Measurements from ENCODE around the gene CCIN. TPM values are rescaled to one million over a fixed set of nuclear protein-coding genes. Genes with fewer than 3 reads are reported as not detected.

CCIN gene
- total and polyA plus RNA-seq, 9 of the 15 experiments (the other 6 are each of a cell fraction or from before 2014, with no cell fraction given), result not detected

DNA sequence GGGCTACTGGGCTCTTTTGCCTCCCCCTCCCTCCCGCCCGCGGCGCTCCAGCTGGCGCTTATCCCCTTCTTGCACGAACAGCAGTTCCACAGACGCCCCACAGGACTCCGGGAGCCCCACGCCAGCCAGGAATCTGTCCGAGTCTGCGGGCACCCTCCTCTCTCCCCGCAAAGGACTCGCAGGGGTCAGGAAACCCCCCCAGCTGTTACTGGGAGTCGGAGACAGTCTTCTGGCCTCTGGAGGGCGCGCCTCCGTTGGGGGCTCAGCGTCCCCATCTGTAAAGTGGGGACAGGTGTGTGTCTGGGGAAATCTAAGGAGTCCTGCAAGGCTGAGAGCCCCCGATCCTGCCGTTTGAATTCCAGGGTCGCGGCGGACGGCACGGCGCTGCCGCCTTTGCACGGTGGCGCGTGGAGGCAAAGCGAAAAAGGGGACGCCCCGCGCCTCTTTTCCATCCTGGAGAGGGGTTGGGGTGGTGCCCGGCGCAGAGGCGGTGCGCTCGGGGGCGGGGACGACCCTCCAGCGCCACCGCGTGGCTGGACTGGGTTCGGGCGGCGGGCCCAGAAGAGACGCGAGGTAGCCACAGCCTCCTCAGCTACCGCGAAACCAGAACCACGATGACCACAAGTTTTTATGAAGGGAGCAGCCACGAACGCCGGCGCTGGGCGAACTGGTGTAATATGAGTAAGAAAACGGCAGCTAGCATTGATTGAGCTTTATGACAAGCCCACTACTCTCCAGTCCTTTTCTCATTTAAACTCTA is 2.8 kb upstream of the CCIN start (continued):
- no peak for TF ChIP-seq THAP7 (CRISPR knock-in tag; IDR thresholded peaks at IDR 0.05)
- TF ChIP-seq SAFB2 (IDR thresholded peaks at IDR 0.05; ENCODE audit: borderline replicate concordance, low read depth, low read length, severe bottlenecking), result no peak
- TF ChIP-seq, protein P1, sequence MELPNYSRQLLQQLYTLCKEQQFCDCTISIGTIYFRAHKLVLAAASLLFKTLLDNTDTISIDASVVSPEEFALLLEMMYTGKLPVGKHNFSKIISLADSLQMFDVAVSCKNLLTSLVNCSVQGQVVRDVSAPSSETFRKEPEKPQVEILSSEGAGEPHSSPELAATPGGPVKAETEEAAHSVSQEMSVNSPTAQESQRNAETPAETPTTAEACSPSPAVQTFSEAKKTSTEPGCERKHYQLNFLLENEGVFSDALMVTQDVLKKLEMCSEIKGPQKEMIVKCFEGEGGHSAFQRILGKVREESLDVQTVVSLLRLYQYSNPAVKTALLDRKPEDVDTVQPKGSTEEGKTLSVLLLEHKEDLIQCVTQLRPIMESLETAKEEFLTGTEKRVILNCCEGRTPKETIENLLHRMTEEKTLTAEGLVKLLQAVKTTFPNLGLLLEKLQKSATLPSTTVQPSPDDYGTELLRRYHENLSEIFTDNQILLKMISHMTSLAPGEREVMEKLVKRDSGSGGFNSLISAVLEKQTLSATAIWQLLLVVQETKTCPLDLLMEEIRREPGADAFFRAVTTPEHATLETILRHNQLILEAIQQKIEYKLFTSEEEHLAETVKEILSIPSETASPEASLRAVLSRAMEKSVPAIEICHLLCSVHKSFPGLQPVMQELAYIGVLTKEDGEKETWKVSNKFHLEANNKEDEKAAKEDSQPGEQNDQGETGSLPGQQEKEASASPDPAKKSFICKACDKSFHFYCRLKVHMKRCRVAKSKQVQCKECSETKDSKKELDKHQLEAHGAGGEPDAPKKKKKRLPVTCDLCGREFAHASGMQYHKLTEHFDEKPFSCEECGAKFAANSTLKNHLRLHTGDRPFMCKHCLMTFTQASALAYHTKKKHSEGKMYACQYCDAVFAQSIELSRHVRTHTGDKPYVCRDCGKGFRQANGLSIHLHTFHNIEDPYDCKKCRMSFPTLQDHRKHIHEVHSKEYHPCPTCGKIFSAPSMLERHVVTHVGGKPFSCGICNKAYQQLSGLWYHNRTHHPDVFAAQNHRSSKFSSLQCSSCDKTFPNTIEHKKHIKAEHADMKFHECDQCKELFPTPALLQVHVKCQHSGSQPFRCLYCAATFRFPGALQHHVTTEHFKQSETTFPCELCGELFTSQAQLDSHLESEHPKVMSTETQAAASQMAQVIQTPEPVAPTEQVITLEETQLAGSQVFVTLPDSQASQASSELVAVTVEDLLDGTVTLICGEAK (IDR thresholded peaks at IDR 0.05), result no peak
- TF ChIP-seq, protein P1 (CRISPR knock-in tag; IDR thresholded peaks at IDR 0.05), result no peak
- TF ChIP-seq ZNF79 (CRISPR knock-in tag; IDR thresholded peaks at IDR 0.05; ENCODE audit: low read depth), result no peak
- no peak for TF ChIP-seq ELK1 (CRISPR knock-in tag; IDR thresholded peaks at IDR 0.05)
- TF ChIP-seq CREM (IDR thresholded peaks at IDR 0.05; ENCODE audit: low read depth), result 0 out of 2 replicates have a peak, but pooled peaks have one; percentile 11
- TF ChIP-seq, protein P2, sequence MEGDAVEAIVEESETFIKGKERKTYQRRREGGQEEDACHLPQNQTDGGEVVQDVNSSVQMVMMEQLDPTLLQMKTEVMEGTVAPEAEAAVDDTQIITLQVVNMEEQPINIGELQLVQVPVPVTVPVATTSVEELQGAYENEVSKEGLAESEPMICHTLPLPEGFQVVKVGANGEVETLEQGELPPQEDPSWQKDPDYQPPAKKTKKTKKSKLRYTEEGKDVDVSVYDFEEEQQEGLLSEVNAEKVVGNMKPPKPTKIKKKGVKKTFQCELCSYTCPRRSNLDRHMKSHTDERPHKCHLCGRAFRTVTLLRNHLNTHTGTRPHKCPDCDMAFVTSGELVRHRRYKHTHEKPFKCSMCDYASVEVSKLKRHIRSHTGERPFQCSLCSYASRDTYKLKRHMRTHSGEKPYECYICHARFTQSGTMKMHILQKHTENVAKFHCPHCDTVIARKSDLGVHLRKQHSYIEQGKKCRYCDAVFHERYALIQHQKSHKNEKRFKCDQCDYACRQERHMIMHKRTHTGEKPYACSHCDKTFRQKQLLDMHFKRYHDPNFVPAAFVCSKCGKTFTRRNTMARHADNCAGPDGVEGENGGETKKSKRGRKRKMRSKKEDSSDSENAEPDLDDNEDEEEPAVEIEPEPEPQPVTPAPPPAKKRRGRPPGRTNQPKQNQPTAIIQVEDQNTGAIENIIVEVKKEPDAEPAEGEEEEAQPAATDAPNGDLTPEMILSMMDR (IDR thresholded peaks at IDR 0.05 in 2 of 3, conservative IDR thresholded peaks at IDR 0.05 in 1 of 3; ENCODE audit: insufficient read depth in 2 of 3, low read depth in 1 of 3, low read length in 3 of 3), result peak; percentile 76 to 91 (median 80)
- no peak for TF ChIP-seq SRSF7 (optimal IDR thresholded peaks at IDR 0.05; ENCODE audit: low read depth, low read length)
- TF ChIP-seq GABPA (tag; conservative IDR thresholded peaks at IDR 0.05; ENCODE audit: low read depth), result no peak
- TF ChIP-seq RB1 (IDR thresholded peaks at IDR 0.05; ENCODE audit: low read depth), result peak; percentile 61; the same call in 1 of the 2 replicates
- no peak for TF ChIP-seq ZNF766 (CRISPR knock-in tag; conservative IDR thresholded peaks at IDR 0.05)
- no peak for TF ChIP-seq HMG20A (CRISPR knock-in tag; conservative IDR thresholded peaks at IDR 0.05)
- TF ChIP-seq CHD1 (IDR thresholded peaks at IDR 0.05; ENCODE audit: low read length), result no peak
- no peak for TF ChIP-seq DNMT1 (IDR thresholded peaks at IDR 0.05)

Data from K562 (cell line).